HG02852 (cell line): ENCODE data around the gene ERFL.

ENCODE experiments used
- ATAC-seq: cut with Tn5 transposase; IDR thresholded peaks from one replicate; pipeline ENCODE4 v1.9.1; 2021; ENCODE audit warnings: mild to moderate bottlenecking, moderate library complexity; ENCODE audit not compliant: unreplicated experiment

ERFL gene

DNA sequence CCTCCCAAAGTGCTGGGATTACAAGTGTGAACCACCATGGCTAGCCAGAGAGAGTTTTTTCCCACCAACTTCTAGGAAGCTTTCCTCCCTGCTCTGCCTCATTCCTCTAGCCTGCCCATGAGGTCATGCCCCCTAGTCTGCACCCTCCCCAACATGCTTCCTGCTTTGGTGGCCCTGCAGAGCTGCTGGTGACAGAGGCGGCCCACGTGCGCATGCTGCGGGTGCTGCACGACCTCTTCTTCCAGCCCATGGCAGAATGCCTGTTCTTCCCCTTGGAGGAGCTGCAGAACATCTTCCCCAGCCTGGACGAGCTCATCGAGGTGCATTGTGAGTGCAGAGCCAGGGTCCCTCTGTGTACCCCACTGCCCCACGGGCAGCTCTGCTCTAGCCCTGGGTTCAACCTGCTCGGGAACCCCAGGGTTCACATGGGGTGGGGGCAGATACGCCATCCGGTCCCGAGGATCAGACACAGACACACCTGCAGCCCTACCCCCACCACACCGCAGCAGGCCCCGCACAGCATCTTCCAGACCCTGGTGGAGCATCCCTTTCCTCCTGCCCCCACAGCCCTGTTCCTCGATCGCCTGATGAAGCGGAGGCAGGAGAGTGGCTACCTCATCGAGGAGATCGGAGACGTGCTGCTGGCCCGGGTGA is 26.4 kb downstream of the ERFL start:
- ATAC-seq, result no peak

DNA sequence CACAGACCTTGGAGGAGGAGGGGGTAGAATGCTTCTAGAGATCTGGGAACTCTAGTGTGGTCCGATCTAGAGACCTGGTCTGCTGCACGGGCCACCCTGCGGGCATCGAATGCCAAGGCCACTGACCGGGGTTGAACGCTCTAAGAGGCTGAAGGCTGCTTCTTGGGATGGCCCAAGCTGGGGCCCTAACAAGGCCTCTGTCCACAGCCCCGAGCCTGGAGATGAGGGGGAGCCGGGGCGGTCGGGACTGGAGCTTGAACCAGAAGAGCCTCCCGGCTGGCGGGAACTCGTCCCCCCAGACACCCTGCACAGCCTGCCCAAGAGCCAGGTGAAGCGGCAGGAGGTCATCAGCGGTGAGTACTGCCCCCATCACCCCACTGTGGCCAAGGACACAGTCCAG is 30.0 kb downstream of the ERFL start:
- no peak for ATAC-seq

DNA sequence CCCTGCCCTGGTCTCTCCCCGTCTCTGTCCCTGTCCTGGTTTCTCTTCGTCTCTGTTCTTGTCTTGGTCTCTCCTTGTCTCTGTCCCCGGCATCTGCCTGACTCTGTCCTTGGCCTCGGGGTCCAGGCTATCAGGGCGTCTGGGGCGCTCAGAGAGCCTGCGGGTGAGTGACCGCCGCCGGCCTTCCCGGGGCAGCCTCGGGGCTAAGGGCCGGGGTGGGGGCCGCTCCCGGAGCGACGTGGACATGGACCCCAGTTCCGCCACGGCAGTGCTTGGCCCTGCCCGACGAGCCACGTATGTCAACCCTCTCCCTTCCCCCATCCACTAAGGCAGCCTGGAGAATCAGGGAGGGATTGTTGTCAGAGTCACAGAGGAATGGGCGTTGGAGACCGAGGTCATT is 30.4 kb downstream of the ERFL start:
- ATAC-seq, result no peak

DNA sequence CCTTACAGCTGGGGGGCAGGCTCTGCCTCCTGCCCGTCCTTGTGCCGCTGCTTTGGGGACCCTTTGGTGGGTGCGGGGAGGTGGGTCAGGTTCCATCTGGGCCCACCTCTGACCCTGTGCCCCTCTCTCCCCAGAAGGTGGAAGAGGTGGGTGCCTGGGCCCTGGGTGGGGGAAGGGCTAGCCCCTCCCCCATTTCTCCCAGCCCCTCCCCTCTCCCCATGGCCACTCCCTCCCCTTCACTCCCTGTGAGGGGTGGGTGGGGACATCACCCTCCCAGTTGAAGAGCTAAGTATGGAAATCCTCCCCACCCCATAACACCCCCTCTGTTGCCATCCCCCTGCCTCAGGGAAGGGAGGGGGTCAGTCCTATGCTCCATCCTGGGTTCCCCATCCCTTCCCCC is 31.1 kb downstream of the ERFL start:
- no peak for ATAC-seq

DNA sequence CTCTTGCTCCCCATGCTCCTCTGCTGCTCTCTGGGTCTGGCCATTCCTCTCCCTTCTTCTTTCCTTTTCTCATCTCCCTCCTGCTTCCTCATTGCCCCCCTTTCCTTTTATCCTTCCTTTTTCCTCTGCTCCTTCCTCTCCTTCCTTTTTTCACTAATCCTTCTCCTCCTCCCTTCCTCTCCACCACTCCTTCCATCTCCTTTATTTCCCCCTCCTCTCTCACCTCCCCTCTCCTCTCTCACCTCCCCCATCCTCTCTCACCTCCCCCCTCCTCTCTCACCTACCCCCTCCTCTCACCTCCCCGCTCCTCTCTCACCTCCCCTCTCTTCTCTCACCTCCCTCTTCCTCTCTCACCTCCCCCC is 31.7 kb downstream of the ERFL start:
- no peak for ATAC-seq

DNA sequence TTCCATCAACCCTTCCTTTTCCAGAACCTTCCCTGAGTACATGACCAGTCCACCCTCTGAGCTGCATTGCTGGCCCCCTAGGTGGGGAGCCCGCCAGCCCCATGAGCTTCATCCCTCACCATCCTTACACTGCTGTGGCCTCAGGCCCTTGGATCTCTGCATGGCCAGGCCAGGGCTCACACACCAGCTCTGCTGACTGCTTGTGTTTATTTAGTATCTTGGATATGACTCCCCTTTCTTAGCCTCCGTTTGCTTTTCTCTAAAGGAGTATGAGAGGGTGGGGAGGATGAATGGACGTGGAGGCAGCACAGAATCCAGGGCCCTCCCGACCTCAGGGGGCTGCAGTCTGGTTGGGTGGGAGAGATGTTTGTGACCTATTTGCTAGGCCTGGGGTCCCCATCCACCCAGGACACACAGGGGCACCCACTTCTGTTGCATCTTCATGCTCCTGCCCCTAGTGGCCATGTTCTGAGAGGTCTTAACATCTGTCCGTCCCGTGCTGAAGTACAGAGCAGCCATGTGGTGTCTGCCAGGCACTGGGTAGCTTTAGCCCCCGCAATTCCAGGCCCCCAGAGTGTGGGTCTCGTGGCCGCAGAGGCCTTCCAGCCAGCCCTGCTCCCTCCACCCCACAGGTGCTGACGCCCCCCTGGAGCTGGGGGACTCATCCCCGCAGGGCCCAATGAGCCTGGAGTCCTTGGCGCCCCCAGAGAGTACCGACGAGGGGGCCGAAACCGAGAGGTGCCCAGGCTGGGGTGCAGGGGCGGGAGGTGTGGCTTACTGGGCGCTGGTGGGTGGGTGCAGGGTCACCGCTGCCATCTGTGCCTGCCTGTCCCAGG is 32.3 kb downstream of the ERFL start:
- no peak for ATAC-seq

DNA sequence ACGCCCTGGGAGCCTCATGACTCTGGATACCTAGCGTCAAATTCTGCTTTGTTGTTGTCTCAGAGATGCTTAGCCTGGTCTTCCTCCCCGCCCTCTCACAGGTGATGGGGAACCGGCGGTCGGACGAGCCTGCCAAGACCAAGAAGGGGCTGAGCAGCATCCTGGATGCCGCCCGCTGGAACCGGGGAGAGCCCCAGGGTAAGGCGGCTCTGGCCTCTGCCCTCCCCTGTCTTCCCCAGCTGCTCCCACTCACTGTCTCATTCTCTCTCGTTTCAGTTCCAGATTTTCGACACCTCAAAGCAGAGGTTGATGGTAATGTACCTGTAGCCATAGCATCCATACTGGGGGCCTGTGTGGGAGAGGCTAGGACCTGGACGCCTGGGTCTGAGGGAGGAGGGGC is 33.9 kb downstream of the ERFL start:
- no peak for ATAC-seq

DNA sequence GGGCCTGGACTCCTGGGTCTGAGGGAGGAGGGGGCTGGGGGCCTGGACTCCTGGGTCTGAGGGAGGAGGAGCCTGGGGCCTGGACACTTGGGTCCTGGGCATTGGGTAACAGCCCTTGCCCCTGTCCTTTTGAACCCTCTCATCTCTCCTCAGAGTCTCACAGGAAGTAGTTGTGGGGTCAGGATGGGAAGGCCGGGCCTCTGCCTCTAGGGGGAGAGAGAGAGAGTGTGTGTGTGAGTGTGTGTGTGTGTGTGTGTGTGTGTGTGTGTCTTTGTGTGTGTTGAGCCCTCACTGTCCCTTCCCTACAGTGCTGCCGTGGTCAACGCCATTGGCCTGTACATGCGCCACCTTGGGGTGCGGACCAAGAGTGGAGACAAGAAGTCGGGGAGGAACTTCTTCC is 34.4 kb downstream of the ERFL start:
- no peak for ATAC-seq

DNA sequence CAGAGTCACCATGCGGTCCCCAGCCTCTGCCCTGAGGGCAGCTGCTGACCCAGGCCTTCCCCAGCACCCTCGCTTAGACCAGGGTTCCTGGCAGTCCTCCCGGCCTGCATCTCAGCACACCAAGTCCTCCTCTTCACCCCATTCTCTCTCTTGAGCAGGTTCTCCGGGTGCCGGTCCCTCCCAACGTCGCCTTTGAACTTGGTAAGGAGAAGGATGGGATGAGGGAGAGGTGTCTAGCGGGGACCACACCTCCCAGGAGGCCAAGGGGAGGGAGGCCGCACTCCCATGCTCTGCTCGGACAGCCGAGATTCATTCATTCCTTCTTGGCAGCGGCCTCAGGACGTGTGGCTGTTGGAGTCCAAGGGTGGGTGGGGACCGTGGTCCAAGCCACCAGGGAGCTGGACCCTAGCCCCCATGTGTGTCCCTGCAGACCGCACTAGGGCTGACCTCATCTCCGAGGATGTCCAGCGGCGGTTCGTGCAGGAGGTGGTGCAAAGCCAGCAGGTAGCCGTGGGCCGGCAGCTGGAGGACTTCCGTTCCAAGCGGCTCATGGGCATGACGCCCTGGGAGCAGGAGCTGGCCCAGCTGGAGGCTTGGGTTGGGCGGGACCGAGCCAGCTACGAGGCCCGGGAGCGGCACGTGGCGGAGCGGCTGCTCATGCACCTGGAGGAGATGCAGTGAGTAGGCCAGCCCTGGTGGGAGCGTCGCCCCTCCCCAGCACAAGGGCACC is 35.9 kb downstream of the ERFL start:
- no peak for ATAC-seq

DNA sequence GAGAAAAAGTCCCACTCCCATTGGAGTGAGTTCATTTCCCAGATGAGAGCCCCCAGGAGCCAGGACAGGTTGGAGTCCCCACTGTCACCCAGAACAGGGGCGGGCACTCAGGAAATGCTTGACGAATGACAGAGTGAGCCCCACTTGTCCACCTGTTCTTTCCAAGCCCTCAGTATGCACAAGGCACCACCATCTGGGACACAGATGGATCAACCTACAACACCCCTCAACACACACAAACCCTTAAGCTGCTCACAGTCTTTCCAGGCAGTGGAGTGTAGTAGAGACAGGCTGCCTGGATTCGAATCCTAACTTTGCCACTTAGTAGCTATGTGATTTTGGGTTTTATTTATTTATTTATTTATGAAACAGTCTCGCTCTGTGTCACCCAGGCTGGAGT is 37.3 kb downstream of the ERFL start:
- no peak for ATAC-seq

DNA sequence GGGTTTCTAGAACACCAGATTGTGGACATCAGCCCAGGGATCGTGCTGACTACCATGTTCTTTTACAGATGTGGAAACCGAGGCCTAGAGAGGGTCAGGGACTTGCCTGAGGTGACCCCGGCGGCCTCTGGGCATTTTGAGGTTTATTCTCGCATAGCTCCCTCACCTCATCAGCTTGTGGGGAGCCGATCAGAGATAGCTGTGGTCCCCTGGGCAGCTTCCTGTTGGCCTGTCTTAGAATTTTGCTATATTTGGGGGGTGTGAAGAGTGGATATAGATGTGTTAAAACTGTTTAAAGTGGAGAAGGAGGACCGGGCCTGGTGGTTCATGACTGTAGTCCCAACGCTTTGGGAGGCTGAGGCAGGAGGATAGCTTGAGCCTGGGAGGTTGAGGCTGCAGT is 38.4 kb downstream of the ERFL start:
- no peak for ATAC-seq

DNA sequence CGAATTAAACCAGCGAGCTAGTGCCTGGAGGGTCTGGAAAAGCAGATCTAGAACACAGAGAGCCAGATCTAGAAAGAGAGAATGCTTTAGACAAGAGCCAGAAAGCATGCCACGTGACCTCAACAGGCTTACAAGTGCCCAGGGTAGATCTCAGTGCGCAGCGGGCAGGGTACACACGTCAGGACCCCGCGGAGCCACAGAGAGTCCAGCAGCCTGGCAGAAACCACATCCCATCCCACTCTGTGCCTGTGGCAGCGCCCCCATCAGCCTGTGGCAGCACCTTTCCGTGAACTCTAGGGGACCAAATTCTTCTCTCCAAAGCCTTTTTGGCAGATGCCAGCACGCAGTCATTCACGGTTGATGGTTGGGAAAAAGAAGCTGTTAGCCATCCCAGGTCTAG is 39.3 kb downstream of the ERFL start:
- ATAC-seq, result no peak

DNA sequence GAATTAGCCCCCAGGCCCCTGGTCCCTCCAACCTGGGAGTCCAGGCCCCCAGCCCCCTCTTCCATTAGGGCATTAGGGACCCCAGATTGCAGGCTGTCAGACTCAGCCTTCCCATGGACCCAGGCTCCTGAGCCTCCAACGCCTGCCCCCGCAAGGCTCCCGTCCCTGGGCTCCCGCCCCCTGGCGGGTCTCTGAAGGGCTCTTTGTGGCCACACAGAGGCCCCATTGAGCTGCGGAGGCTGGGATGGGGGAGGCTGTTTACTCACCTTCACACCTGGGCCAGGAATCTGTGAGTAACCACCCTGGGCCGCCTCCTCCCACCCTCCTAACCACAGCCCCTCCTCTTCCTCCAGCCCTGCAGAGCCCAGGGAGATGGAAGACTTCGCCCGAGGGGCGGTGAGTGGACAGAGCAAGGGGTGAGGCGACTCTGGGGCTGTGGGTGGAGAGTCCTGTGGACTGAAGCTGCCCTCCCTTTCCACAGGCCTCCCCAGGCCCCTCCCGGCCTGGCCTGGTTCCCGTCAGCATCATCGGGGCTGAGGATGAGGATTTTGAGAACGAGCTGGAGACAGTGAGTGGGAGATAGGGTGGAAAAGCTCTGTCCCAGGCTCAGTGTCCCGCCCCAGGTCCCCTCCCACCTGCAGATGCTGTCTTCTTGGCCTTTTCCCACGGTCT is 40.4 kb downstream of the ERFL start:
- ATAC-seq, result no peak

DNA sequence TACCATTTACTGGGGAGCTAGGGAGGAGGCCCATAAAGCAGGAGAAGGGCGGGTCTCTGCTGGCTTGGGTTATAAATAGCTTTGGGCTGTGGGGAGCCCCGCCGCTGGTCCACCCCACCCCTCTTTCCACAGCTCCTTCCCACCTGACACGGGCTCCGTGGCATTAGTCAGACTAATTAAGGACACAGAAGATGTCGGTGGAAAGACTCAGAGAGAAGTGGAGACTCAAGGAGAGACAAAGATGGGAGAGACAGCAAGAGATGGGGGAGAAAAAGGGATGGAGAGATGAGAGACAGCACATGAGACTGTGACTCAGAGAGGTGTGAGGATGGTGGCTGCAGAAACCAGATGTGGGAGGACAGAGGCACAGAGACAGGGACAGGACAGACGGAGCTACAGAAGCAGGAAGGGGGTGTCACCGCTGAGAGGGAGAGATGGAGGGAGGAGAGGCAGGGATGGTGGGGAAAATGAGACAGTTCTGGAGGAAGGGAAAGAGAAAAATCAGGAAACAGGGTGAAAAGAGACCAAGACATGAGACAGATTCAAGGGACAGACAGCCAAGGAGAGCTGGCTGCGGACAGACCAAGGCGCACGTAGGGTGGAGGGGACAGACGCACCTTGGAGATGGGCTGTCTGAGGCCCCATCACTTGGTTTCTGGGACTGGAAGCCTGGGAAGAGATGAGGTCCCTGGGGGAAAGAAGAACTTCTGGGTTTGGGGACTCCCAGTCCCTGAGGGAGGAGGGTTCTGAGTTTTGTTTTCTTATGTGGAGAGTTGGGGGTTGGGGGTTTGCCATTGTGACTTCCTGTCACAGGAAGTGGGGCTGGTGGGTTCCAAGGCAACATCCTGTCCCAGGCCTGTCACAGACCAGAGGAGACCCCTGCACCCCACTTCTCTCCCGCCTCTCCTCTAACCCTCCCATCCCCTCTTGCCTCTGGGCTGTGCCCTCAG is 41.2 kb downstream of the ERFL start:
- no peak for ATAC-seq

DNA sequence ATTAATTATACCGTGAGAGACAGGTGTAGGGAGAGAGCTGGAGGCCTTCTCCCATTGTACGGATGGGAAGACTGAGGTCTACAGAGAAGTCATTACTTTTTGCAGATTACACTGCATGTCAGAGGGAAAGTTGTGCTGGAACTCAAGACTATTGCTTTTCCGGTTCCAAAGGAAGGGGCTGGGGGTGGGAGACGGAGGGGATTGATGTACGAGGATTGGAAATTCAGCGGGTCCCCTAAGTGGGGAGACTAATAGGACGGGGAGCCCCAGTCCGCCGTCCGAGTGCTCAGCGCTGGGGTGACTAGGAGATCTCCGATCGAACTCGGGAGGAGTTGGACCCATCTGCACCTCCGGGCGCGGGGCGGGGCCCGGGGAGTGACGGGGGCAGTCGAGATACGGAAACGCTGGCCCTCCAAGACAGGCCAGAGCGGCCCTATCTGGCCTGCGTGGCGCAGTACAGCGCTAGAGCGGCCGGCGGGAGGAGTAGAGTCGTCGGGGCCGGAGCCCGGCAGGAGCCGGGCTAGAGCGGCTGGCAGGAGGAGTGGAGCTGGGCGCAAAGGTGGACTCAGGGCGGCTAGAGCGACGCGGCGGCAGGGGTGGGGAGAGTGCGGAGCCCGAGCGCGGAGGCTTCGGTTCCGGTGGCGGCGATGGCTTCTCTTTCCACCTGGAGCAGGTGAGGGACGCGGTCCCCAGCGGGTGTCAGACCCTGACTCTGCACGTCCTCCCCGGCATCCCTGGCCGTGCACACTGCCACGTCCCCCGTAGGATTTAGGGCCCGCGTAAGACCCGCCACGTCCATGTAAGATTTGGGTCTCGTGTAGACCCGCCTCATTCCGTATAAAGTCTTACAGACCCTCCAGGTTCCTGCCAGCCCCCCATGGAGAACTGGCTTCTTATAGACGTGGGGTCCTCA is 44.2 kb downstream of the ERFL start:
- peak; percentile 79 for ATAC-seq

DNA sequence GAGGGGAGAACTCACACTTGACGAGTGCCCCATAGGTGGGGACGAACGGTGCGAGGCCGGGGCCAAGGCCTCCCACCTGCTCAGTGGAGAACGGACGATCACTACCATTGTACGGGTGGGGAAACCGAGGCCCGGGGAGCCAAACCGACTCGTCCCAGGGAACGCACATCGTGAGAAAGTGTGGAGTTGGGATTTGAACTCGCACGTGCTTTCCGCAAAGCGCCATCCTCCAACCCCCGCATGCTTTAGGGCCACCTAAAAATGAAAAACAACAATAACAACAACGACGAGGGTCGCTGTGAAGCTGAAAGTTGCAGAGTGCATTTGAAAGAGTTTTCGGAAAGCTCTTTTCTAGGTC is 44.8 kb downstream of the ERFL start:
- ATAC-seq, result no peak

DNA sequence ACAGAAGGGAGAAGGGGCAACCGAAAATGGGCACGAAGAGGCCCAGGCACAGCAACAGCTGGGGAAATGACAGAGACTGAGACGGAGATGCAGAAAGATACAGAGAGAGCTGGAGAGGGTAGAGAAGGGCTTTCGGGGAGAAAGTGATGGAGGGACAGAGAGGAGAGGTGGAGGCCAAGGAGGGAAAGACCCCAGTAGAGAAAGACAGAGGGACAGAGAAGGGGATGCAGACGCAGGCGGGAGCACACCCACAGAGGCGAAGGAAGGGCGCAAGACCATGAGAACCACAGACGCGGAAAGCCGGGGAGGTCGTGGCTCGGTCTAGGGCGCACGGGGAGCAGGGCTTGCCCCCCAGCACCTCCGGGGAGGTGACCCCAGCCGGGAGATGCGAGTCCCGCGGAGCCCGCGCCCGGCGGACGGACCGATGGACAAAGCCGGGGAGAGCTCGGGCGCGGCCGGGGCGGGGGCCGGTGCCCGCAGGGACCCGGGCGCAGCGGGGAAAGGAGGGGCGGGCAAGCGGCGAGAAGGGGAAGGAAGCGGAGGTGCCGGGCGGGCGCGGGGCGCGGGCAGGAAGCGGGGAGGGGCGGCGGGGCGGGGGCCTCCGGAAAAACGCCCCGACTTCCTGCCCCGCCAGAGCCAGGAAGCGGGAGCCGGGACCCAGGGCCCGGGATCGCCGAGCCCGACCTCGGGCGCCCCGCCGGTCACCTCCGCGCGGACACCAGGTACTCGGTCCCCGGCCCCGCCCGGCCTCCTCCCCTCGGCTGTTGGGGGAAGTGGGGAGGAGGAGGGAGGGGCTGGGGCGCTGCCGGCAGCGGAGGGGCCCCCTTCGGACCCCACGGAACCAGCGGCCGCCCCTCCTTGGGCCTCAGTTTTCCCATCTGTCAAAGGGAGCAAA is 45.4 kb downstream of the ERFL start, which contains the start of gene ARHGEF1:
TSS of gene ARHGEF1 (plus strand) at position 617 of the 895 bp plus-strand sequence. CDS start 4,899 bp downstream, outside the sequence.
- ATAC-seq, result no peak

DNA sequence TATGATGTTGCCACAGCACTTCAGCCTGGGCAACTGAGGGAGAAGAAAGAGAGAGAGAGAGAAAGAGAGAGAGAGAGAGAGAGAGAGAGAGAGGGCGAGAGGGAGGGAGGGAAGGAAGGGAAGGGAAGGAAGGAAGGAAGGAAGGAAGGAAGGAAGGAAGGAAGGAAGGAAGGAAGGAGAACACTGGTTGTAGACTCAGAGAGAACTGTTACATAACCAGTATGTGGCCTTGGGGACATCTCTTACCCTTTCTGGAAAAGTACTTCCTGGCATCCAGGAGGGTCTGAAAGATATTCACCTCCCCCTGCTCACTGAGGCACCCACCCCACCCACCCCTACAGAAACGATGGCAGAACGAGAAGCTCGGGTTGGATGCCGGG is 47.9 kb downstream of the ERFL start:
- no peak for ATAC-seq
